ENCODE data around the gene SPOPL. TPM values are rescaled to one million over a fixed set of nuclear protein-coding genes. Genes with fewer than 3 reads are reported as not detected.

Gene SPOPL
- total RNA-seq, 1 experiment from 2014 or later, result 31.6 TPM

- no peaks in the 10 kb centered on the region; the same call in 1 of the 2 replicates for H3K36me3 ChIP-seq (ENCODE audit: control insufficient read depth, insufficient read depth, low read length)
- H3K9me3 ChIP-seq, result no peaks in the 10 kb centered on the region
- Mint-ChIP-seq H3K4me1 (ENCODE audit: low read depth, unreplicated experiment) (peaks cover 7% of the 10 kb centered on the region), H3K36me3 (ENCODE audit: insufficient read depth, unreplicated experiment) (peaks cover 62% of the 10 kb centered on the region), H3K27ac (ENCODE audit: unreplicated experiment) (no peak overlapping the region), H3K4me3 (ENCODE audit: unreplicated experiment) (no peak overlapping the region), H3K27me3 (ENCODE audit: insufficient read depth, unreplicated experiment) (no peaks in the 10 kb centered on the region), H3K9me3 (ENCODE audit: unreplicated experiment) (peaks cover 33% of the 10 kb centered on the region)
- CTCF ChIA-PET, result no interaction called here
- DNase-seq, result no peak
- no peak overlapping the region for H3K4me3 ChIP-seq (ENCODE audit: low read depth, low read length)
- intact Hi-C loops (cut with micrococcal nuclease; ENCODE audit: unreplicated experiment), result no loop called here
- BruUV-seq (replicated peaks), result no TSS peak
- no peak for TF ChIP-seq CTCF (IDR thresholded peaks at IDR 0.05; ENCODE audit: insufficient read depth in 1 of 2, low read depth in 1 of 2, low read length in 1 of 2, severe bottlenecking in 1 of 2, unreplicated experiment in 1 of 2)
- no peaks in the 10 kb centered on the region for H3K4me1 ChIP-seq
- H3K27me3 ChIP-seq (replicated peaks; ENCODE audit: control insufficient read depth, insufficient read depth, low read length), result no peaks in the 10 kb centered on the region
- POLR2A ChIA-PET, result no interaction called here
These were observed 78.0 kb downstream of the SPOPL start for GRCh38 chr2:138579556-138579955.

GRCh38 chr2:138581909-138582308, 80.3 kb downstream of the SPOPL start:
- no peak for TF ChIP-seq CTCF (IDR thresholded peaks at IDR 0.05; ENCODE audit: insufficient read depth in 1 of 2, low read depth in 1 of 2, low read length in 1 of 2, severe bottlenecking in 1 of 2, unreplicated experiment in 1 of 2)
- intact Hi-C loops (cut with micrococcal nuclease; ENCODE audit: unreplicated experiment), result no loop called here
- no peak for DNase-seq
- Mint-ChIP-seq H3K4me1 (ENCODE audit: low read depth, unreplicated experiment) (peaks cover 7% of the 10 kb centered on the region), H3K27ac (ENCODE audit: unreplicated experiment) (no peak overlapping the region), H3K9me3 (ENCODE audit: unreplicated experiment) (peaks cover 24% of the 10 kb centered on the region), H3K36me3 (ENCODE audit: insufficient read depth, unreplicated experiment) (peaks cover 51% of the 10 kb centered on the region), H3K27me3 (ENCODE audit: insufficient read depth, unreplicated experiment) (no peaks in the 10 kb centered on the region), H3K4me3 (ENCODE audit: unreplicated experiment) (no peak overlapping the region)
- POLR2A ChIA-PET, result no interaction called here
- CTCF ChIA-PET, result no interaction called here
- Histone ChIP-seq H3K27me3 (replicated peaks; ENCODE audit: control insufficient read depth, insufficient read depth, low read length) (no peaks in the 10 kb centered on the region), H3K9me3 (no peaks in the 10 kb centered on the region), H3K4me1 (no peaks in the 10 kb centered on the region), H3K4me3 (ENCODE audit: low read depth, low read length) (no peak overlapping the region), H3K36me3 (ENCODE audit: control insufficient read depth, insufficient read depth, low read length) (no peaks in the 10 kb centered on the region; the same call in 1 of the 2 replicates)
- BruUV-seq (replicated peaks), result no TSS peak

GRCh38 chr2:138589663-138590062, 88.1 kb downstream of the SPOPL start:
- H3K36me3 Mint-ChIP-seq (ENCODE audit: insufficient read depth, unreplicated experiment), result peaks cover 13% of the 10 kb centered on the region
- no peaks in the 10 kb centered on the region for H3K9me3 Mint-ChIP-seq (ENCODE audit: unreplicated experiment)
- H3K36me3 ChIP-seq (ENCODE audit: control insufficient read depth, insufficient read depth, low read length), result peaks cover 3% of the 10 kb centered on the region; the same call in 1 of the 2 replicates
- ChIA-PET CTCF (no interaction called here), POLR2A (no interaction called here)
- no peaks in the 10 kb centered on the region for H3K4me1 Mint-ChIP-seq (ENCODE audit: low read depth, unreplicated experiment)
- TF ChIP-seq CTCF (IDR thresholded peaks at IDR 0.05; ENCODE audit: insufficient read depth in 1 of 2, low read depth in 1 of 2, low read length in 1 of 2, severe bottlenecking in 1 of 2, unreplicated experiment in 1 of 2), result no peak
- no peak overlapping the region for H3K4me3 Mint-ChIP-seq (ENCODE audit: unreplicated experiment)
- BruUV-seq (replicated peaks), result no TSS peak
- no peaks in the 10 kb centered on the region for H3K27me3 ChIP-seq (replicated peaks; ENCODE audit: control insufficient read depth, insufficient read depth, low read length)
- H3K4me1 ChIP-seq, result no peaks in the 10 kb centered on the region
- no peak overlapping the region for H3K27ac Mint-ChIP-seq (ENCODE audit: unreplicated experiment)
- intact Hi-C loops (cut with micrococcal nuclease; ENCODE audit: unreplicated experiment), result no loop called here
- H3K27me3 Mint-ChIP-seq (ENCODE audit: insufficient read depth, unreplicated experiment), result no peaks in the 10 kb centered on the region
- H3K9me3 ChIP-seq, result no peaks in the 10 kb centered on the region
- H3K4me3 ChIP-seq (ENCODE audit: low read depth, low read length), result no peak overlapping the region
- no peak for DNase-seq

Measured in Caco-2 (cell line).